Coronary artery (tissue), 2 donors: ENCODE results near the gene GIMD1.

Experiments
- DNase-seq: peaks from one replicate; pipeline ENCODE4 v3.0.0-alpha.2; 2017; ENCODE audit warnings: low spot score
- H3K27ac ChIP-seq, 2 donors: fragments of 200-600 bp; sonication (generic); one replicate each; pipeline ENCODE4 v1.5.1; 2016 to 2019
- H3K4me3 ChIP-seq: fragments of 200-600 bp; sonication (generic); 2 replicates; pipeline ENCODE4 v1.5.1; 2016; ENCODE audit warnings: mild to moderate bottlenecking, moderate library complexity
- CTCF ChIP-seq: fragments of 200-600 bp; sonication (generic); IDR thresholded peaks from one replicate; pipeline ENCODE4 v1.5.1; 2019; ENCODE audit warnings: antibody characterized with exemption

Gene GIMD1

GRCh38 chr4:106384878-106385277 lies 16.3 kb upstream of the GIMD1 start:
- DNase-seq: no peak
- TF ChIP-seq CTCF: no peak
- Histone ChIP-seq H3K4me3 (no peak overlapping the region), H3K27ac (no peak overlapping the region)

- no peak overlapping the region for H3K4me3 ChIP-seq
- no peak for DNase-seq
- no peak for TF ChIP-seq CTCF
- no peak overlapping the region for H3K27ac ChIP-seq
These were observed 11.6 kb upstream of the GIMD1 start for GRCh38 chr4:106380179-106380578.

GRCh38 chr4:106373026-106373425 lies 4.4 kb upstream of the GIMD1 start:
- no peak for DNase-seq
- H3K27ac ChIP-seq: no peak overlapping the region
- no peak for TF ChIP-seq CTCF
- H3K4me3 ChIP-seq: no peak overlapping the region

- no peak for DNase-seq
- Histone ChIP-seq H3K27ac (no peak overlapping the region), H3K4me3 (no peak overlapping the region)
- no peak for TF ChIP-seq CTCF
These were observed 2.6 kb upstream of the GIMD1 start for GRCh38 chr4:106371161-106371560.

GRCh38 chr4:106370214-106370613 lies 1.6 kb upstream of the GIMD1 start:
- Histone ChIP-seq H3K27ac (no peak overlapping the region), H3K4me3 (no peak overlapping the region)
- no peak for TF ChIP-seq CTCF
- DNase-seq: no peak

- DNase-seq: no peak
- no peak overlapping the region for H3K27ac ChIP-seq
- no peak overlapping the region for H3K4me3 ChIP-seq
- no peak for TF ChIP-seq CTCF
These were observed 980 bp upstream of the GIMD1 start for GRCh38 chr4:106369456-106370060.

GRCh38 chr4:106367072-106367471 lies 1.5 kb downstream of the GIMD1 start:
- no peak for TF ChIP-seq CTCF

More at GRCh38 chr4:106367072-106367471, 1.5 kb downstream of the GIMD1 start:
- DNase-seq: no peak
- Histone ChIP-seq H3K27ac (no peak overlapping the region), H3K4me3 (no peak overlapping the region)
